NCI-H1694 (cell line): ENCODE measurements around the gene ASAP2.

Source experiments
- DNase-seq: peaks from one replicate; lab custom pipeline; 2025; lab: John Stamatoyannopoulos, UW

ASAP2 gene

DNA sequence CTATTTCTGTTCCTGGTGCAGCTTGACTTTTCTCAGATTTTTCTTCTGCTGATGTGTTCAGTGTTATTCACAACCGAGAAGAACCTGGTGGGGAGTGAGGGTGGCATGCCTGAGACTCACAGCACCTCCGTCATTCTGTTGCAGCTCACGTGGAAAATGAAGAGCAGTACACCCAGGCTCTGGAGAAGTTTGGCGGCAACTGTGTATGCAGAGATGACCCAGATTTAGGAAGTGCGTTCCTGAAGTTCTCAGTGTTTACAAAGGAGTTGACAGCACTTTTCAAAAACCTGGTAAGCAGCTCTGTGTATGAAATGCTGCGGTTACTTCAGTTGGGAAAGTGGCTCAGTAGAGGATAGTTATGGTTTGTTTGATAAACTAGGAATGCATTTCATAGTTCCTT lies 90.5 kb downstream of the ASAP2 start:
- no peak for DNase-seq

GRCh38 chr2:9297807-9298206 lies 91.2 kb downstream of the ASAP2 start:
- DNase-seq, result no peak

GRCh38 chr2:9298583-9298982 lies 92.0 kb downstream of the ASAP2 start:
- DNase-seq, result no peak

- DNase-seq, result no peak
Observed at GRCh38 chr2:9299161-9300100, 92.8 kb downstream of the ASAP2 start.

DNA sequence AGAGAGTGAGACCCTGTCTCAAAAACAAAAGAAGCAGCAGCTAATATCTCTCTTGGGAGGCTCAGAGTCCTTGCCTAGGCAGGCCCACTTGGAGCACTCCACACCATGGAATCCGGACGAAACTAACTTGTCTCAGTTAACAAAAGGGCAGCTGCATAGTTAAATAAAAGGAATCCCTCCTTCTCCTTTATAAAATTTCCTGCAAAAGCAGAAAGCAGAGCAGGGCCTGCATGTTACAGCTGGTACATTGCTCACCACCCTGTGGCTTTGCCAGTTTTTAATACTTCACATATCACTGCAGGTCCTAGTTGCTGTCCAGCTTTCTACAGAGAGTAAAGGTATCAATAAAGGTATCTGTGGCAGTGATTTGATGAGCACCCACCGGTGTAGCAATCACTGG lies 93.6 kb downstream of the ASAP2 start:
- no peak for DNase-seq

DNA sequence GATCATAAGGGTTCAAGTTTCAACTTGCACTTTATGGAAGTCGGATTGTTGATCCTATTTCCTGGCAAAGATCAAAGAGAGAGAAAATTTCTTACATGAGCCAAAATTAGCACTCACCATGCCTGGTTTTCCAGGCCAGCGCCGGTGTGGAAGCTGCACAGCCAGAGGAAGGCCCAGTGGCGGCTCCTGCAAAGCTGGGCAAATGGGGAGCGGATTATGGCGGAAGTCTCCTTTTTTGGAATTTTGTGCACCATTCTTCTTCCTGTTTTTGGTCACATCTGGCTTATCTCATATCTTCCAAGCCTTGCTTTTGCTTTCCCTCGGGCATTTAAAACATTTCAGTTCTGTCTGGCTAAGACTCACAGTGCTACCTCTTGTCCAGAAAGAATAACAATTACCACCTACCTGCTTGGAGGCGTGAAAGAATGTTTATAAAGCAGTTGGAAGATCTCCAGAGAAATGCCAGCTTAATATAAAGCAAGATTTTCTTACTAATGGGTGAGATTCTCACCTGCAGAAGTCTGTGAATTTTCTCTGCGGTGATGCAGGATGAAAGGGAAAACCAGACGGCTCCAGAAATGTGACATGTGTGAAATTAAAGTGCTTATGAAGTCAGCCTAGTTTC lies 94.3 kb downstream of the ASAP2 start:
- DNase-seq, result no peak

GRCh38 chr2:9302755-9303154 lies 96.1 kb downstream of the ASAP2 start:
- DNase-seq, result no peak

DNA sequence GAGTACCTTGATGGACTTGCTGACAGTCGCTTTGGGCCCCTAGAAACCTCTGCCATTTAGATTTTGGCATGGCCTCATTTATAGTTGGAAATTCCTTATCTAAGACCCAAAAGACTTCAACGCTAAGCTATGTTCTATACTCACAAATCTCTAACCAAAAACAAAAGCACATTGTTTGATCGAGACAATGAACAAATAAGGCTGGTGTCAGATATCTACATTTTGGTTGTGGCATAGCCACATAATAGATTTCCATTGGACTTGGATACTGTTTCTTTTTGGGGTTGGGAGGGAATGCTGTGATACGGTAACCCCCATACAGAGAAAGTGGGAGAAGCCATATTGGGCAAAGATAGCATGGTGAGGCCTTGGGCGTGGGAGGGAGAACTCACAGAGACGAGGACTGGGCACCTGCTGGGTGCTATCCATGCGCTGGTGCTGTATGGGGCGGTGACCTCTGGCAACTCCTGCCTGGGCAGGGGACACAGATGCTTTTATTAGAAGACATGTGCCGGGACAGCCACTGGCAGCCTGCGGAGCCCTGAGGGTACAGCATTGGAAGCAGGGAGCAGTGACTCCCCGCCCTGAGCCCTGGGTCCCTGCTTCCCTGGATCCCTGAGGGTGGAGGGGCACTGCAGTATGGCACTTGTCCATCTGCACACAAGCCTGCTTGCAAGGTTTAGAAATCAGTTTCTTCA lies 97.1 kb downstream of the ASAP2 start:
- DNase-seq, result no peak

GRCh38 chr2:9306911-9307310 lies 100.3 kb downstream of the ASAP2 start:
- no peak for DNase-seq

DNA sequence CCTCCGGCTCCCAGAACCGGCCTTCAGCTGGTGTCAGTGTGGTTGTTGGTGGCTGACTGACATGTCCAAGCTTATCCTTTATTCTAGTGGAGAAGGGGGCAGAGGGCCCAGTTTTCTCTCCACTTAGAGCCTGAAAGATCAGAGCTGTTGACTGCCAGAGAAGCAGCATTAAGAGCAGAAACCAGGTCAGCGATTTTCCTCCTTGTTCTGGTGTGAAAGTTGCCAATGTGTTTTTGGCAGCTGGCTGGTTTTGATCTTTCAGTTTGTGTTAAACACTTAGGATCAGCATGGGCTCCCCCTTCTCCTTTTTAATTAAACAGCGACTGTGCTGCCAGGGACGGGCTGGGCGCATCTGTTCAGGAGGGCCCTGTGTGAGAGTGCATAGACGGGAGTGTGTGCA lies 100.9 kb downstream of the ASAP2 start:
- peak; percentile 58 for DNase-seq

DNA sequence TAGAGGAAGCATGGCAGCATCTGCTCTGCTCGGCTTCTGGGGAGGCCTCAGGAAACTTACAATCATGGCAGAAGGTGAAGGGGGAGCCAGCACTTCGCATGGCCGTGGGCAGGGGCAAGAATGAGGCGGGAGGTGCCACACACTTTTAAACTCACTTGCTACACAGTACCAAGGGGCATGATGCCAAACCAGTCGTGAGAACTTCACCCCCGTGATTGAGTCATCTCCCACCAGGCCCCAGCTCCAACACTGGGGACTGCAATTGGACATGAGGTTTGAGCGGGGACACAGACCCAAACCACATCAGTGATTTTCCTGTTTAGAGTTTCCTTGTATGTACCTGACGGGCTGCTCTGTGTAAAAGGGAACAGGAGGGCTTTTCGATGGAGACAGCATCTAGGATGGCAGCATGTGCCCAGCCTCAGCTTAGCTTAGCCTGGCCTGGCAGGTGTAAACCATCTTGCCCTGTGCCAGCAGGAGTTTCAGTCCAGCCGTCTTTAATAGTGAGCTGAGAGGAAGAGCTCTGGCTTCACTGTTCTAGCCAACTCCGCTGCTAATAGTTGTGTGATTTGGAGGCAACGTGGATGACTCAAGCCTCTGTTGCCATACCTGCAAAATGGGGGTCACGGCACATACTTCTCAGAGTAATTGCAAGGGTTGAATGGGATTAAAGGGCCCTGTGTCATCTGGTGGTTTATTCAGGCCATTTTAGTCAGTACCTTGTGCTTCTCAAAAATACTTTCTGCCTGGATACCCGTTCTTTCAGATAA lies 101.8 kb downstream of the ASAP2 start:
- no peak for DNase-seq

DNA sequence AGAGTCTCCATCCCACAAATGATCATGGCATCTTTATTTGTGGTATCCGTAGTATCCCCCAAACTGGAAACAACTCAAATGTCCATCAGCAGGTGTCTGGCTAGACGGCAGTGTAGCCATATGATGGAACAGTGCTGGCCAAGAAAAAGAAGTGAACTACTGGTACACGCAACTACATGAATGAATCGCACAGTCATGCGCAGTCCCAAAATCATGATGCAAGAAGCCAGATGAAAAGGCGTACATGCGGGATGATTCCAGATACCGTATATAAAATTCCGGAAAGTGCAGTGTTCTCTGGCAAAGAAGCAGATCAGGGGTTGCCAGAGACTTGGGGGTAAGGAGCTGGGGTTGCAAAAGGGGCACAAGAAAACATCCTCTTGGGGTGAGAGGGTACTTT lies 102.5 kb downstream of the ASAP2 start:
- DNase-seq, result no peak

GRCh38 chr2:9310377-9310776 lies 103.8 kb downstream of the ASAP2 start:
- DNase-seq, result no peak

DNA sequence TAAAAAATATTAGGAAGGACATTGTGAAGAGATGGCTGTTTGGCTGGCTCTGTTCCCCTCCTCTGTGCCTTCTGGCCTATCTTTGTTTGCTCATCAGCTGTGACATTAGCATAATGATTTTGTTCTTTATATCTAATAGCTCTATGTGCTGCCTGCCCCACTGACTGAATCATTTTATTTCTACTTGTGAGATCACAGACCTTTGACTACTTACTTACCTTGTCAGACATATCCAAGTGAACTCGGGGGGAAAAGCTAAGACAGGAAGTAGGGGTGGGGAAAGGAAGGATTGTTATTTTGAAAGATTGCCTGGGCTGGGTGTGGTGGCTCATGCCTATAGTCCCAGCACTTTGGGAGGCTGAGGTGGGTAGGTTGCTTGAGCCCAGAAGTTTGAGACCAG lies 104.2 kb downstream of the ASAP2 start:
- no peak for DNase-seq

- DNase-seq, result no peak
Observed at GRCh38 chr2:9311488-9311887, 104.9 kb downstream of the ASAP2 start.

- no peak for DNase-seq
Observed at GRCh38 chr2:9312591-9312990, 106.0 kb downstream of the ASAP2 start.

- no peak for DNase-seq
Observed at GRCh38 chr2:9313443-9313842, 106.8 kb downstream of the ASAP2 start.

DNA sequence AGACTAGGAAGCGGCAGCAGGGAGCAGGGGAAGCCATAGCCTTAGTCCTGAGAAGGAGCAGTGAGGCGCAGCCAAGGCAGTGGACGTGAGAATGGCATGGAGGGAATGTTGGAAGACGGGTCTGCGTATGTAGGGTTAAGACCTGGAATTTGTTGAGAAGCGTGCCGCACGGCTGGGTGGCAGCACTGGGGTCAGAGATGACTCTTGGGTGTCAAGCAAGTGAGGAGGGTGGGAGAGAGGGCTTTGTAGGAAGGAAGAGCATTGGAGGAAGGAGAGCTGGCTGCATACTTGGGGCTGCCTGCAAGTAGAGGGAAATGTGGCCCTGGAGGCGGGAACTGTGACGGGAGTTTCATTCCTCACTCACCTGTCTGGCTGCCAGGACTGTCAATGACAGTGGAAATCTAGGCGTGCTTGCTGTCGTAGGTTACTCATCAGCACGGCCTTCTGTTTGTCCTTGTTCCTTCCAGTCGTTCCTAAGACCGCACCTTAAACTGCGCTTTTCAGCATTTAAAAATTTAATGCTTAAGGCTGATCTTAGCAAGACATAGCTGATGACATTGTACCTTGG lies 108.8 kb downstream of the ASAP2 start:
- no peak for DNase-seq

DNA sequence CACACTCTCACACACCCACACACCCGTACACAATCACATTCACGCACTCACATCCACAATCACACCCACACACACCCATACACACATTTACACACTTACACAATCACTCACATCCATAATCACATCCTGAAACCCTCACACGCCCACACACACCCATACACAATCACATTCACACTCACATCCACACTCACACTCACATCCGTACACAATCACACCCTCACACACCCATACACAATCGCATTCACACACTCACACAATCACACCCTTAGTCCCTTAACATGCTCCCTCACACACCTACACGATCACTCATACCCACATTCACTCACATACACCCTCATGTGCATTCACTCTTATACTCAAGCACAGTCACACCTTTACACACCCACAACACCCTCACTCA lies 110.9 kb downstream of the ASAP2 start:
- no peak for DNase-seq

DNA sequence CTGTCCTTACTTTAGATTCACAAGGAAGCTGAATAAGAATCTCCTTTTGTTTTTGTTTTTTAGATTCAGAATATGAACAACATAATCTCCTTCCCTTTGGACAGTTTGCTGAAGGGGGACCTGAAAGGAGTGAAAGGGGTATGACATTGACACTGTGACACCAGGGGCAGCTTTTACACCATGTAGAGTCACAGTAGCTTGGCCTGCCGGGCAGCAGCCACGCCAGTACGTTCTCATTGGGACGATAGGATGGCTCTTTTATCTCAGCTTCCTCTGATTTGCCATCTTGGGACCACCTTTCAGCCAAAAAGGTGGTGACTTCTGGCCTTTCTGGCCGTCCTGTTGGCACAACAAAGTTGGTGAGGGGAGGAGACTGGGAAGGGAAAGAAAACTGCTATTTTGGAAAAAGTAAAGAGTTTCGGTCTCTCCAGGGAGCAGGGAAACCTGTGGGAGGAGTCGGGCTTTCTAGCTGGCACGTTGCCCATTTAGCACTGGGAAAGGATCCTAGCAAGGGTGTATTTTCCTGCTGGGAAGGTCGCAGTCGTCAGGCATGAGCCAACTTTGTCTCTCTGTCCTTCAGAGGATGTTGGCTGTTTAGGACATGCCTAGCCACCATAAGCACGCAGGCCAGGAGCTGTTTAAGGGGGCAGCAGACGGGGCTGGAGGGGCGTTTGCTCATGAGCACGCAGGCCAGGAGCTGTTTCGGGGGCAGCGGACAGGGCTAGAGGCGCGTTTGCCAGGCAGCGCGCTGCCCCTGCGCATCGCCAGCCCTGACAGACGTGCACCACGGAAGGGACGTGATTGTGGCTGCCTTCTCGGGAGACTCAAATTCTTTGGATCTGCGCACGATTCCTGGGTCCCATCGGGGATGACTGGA lies 112.1 kb downstream of the ASAP2 start:
- no peak for DNase-seq

DNA sequence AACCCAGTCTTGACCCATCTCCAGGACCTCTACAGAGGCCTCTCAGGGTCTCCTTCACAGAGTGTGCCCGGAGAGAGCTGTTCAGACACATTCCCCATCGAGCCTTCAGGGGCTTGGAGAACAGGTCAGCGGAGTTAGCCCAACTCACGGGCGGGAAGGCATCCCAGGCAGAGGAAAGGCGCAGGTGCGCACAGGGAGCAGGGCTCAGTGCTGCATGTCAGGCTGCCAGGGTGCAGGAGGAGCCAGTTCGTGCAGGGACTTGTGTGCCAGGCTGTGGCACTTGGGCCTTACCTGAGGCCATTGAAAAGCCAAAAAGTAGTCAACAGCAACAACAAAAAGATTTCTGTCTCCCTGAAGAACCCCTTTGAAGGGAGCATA lies 112.7 kb downstream of the ASAP2 start:
- no peak for DNase-seq
